Measurements from ENCODE around the gene AIFM1.
A peak's percentile ranks its signal among the peaks of the same experiment; 100 is the strongest.

The AIFM1 gene

GRCh38 chrX:130165703-130166502 lies at the start of gene AIFM1:
Gene AIFM1 (minus strand): TSS chrX:130165841. CDS start chrX:130165656, 185 bp downstream.
- peak; percentile 93 for DNase-seq (ENCODE audit: low read depth)
- TF ChIP-seq CTCF (conservative IDR thresholded peaks at IDR 0.05; ENCODE audit: control insufficient read depth, insufficient read depth, low read depth, low read length), result no peak
- peak within 1 kb of the TSS; percentile 62 for H3K4me3 ChIP-seq (ENCODE audit: control insufficient read depth, low read depth, low read length)

DNA sequence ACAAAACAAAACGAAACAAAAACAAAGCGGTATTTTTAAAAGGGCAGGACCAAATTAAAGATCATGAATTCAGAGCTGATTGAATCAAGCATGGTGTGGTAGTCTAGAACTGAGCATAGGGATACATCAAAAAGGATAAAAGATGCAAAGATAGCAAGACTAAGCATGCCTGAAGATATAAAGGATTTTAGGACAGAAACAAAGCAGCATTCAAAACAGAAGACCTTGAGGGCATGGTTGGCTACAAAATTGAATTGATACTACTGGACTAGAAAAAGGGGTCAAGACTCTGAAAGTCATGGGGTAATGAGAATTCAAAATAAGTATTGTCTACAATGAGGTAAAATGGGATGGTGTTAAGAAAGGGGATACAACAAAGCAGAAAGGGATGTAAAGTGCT lies 47.7 kb upstream of the AIFM1 start:
- DNase-seq (ENCODE audit: low read depth), result no peak
- H3K4me3 ChIP-seq (ENCODE audit: control insufficient read depth, low read depth, low read length), result no peak overlapping the region
- TF ChIP-seq CTCF (conservative IDR thresholded peaks at IDR 0.05; ENCODE audit: control insufficient read depth, insufficient read depth, low read depth, low read length), result no peak

GRCh38 chrX:130212371-130212770 lies 46.7 kb upstream of the AIFM1 start:
- no peak for TF ChIP-seq CTCF (conservative IDR thresholded peaks at IDR 0.05; ENCODE audit: control insufficient read depth, insufficient read depth, low read depth, low read length)
- DNase-seq (ENCODE audit: low read depth), result no peak
- no peak overlapping the region for H3K4me3 ChIP-seq (ENCODE audit: control insufficient read depth, low read depth, low read length)

DNA sequence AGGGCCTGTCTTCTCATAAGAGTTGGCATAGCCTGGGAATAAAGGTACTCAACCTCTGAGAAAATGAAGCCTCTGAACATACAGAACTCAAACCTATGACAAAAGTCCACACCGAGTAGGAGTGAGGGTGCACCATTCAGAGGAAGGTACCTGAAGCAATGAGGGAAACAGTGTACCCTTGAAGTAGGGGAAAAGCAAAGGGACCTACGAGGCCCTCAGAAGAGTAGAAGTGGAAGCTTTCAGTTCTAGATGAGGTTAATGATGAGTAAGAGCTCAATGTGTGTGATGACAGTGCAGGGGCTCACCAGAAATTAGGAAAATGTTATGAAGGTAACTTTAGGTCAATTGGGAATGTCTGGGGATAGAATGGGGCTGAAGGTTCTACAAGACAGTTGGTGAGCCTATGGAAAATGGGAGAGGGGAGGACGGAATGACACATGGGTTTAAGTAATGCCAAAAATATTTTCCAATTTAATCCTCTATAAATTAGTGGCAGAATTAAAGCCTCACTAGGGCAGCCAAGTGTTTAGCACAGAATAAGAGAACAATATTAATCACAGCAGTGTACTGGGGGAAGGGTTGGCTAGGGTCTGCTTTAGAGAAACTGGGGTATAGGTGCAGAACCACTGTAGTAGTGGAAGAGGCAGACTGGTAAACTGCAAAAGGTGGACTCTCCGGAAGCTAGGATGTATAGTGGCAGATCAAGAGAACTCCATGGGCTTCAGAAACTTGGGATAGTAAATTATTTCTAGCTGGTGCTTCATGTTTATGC lies 46.0 kb upstream of the AIFM1 start:
- no peak overlapping the region for H3K4me3 ChIP-seq (ENCODE audit: control insufficient read depth, low read depth, low read length)
- DNase-seq (ENCODE audit: low read depth), result no peak

GRCh38 chrX:130204647-130205046 lies 39.0 kb upstream of the AIFM1 start:
- H3K4me3 ChIP-seq (ENCODE audit: control insufficient read depth, low read depth, low read length), result no peak overlapping the region
- no peak for TF ChIP-seq CTCF (conservative IDR thresholded peaks at IDR 0.05; ENCODE audit: control insufficient read depth, insufficient read depth, low read depth, low read length)
- no peak for DNase-seq (ENCODE audit: low read depth)

More for the DNA sequence above, 46.0 kb upstream of the AIFM1 start:
- no peak for TF ChIP-seq CTCF (conservative IDR thresholded peaks at IDR 0.05; ENCODE audit: control insufficient read depth, insufficient read depth, low read depth, low read length)

DNA sequence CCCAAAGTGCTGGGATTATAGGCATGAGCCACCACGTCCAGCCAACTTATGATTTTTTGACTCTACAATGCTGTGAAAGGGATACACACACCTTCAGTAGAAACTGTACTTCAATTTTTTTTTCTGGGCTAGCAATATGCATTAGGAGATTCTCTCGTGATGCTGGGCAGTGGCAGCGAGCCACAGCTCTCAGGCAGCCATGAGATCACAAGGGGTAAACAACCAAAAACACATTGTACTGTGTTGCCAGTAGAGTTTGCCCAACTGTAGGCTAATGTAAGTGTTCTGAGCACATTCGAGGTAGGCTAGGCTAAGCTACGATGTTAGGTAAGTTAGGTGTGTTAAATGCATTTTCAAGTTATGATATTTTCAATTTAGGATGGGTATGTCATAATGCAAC lies 31.8 kb upstream of the AIFM1 start:
- no peak for TF ChIP-seq CTCF (conservative IDR thresholded peaks at IDR 0.05; ENCODE audit: control insufficient read depth, insufficient read depth, low read depth, low read length)
- no peak overlapping the region for H3K4me3 ChIP-seq (ENCODE audit: control insufficient read depth, low read depth, low read length)
- DNase-seq (ENCODE audit: low read depth), result no peak
